ENCODE data around the gene KRTAP5-8.

DNA sequence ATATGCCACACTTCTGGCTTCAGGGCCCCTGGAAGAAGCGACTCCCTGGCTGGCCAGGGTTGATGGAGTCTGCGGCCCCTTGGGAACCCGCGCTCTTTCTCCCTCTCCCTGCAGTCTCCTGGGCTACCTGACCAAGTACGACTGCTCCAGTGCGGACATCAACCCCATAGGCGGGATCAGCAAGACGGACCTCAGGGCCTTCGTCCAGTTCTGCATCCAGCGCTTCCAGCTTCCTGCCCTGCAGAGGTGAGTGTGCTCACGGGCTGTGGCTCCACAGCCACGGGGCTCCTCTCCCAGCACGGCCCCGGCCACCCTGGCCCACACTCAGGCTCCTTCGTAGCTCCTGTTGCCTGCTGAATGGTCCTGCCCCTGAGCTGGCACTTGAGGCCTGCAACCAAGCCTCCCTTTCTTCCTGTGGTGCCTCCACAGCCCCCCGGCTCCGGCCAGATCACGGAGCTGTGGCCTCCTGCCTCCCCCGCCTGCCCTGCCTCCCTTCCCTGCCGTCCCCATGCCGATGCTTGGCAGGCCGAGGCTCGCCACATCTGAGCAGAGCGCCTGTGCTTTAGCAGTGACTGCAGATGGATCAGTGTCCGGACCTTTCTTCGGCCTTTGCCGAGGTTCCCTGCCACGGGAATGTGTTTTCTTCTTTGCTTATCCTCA, 47.0 kb upstream of the KRTAP5-8 start:
- TF ChIP-seq YY1 (IDR thresholded peaks at IDR 0.05; ENCODE audit: extremely low read depth, insufficient replicate concordance, low read depth, low read length) (no peak), POLR2AphosphoS5 (IDR thresholded peaks at IDR 0.05; ENCODE audit: low read depth, low read length) (no peak), SRF (IDR thresholded peaks at IDR 0.05; ENCODE audit: low read depth) (no peak), EGR1 (IDR thresholded peaks at IDR 0.05; ENCODE audit: low read depth) (no peak), CEBPB (IDR thresholded peaks at IDR 0.05; ENCODE audit: low read depth) (no peak), EZH2 (IDR thresholded peaks at IDR 0.05) (no peak)
- TF ChIP-seq, protein P1, sequence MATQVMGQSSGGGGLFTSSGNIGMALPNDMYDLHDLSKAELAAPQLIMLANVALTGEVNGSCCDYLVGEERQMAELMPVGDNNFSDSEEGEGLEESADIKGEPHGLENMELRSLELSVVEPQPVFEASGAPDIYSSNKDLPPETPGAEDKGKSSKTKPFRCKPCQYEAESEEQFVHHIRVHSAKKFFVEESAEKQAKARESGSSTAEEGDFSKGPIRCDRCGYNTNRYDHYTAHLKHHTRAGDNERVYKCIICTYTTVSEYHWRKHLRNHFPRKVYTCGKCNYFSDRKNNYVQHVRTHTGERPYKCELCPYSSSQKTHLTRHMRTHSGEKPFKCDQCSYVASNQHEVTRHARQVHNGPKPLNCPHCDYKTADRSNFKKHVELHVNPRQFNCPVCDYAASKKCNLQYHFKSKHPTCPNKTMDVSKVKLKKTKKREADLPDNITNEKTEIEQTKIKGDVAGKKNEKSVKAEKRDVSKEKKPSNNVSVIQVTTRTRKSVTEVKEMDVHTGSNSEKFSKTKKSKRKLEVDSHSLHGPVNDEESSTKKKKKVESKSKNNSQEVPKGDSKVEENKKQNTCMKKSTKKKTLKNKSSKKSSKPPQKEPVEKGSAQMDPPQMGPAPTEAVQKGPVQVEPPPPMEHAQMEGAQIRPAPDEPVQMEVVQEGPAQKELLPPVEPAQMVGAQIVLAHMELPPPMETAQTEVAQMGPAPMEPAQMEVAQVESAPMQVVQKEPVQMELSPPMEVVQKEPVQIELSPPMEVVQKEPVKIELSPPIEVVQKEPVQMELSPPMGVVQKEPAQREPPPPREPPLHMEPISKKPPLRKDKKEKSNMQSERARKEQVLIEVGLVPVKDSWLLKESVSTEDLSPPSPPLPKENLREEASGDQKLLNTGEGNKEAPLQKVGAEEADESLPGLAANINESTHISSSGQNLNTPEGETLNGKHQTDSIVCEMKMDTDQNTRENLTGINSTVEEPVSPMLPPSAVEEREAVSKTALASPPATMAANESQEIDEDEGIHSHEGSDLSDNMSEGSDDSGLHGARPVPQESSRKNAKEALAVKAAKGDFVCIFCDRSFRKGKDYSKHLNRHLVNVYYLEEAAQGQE (IDR thresholded peaks at IDR 0.05; ENCODE audit: low read depth) = no peak

All from HCT116 (cell line).